H1 (cell line): ENCODE measurements around the gene AP2A2. TPM values are rescaled to one million over a fixed set of nuclear protein-coding genes. Genes with fewer than 3 reads are reported as not detected.

Experiments
- CTCF ChIA-PET: fragments of 300-600 bp; sonication (Branson Sonifier 250); formaldehyde crosslinking; loops from one replicate; lab custom pipeline; 2021; ENCODE audit not compliant: partially characterized antibody; lab: Charles Lee
- POLR2A ChIA-PET: fragments of 300-600 bp; sonication (Branson Sonifier 250); formaldehyde crosslinking; loops from one replicate; lab custom pipeline; 2021; ENCODE audit warnings: inconsistent platforms; ENCODE audit not compliant: partially characterized antibody; lab: Charles Lee
- DNase-seq, 2 experiments: peaks; one replicate each; pipeline versions ENCODE4 v3.0.0 to v3.0.0-alpha.2; 2010 to 2022; ENCODE audit warnings: low spot score in 2 of 2, low read depth in 1 of 2, mixed read lengths in 1 of 2
- FAIRE-seq: peaks from 2 replicates; lab custom pipeline; 2011; peaks lifted over from hg19 to GRCh38; lab: Jason Lieb, UNC
- H2AFZ ChIP-seq: 2 replicates; pipeline ENCODE4 v1.8.1; 2012; ENCODE audit warnings: low read length, inconsistent platforms
- H2AK5ac ChIP-seq: 2 replicates; pipeline ENCODE4 v1.6.1; 2013; ENCODE audit warnings: low read depth, low read length
- H2BK120ac ChIP-seq: replicated peaks from 2 replicates; pipeline ENCODE3; 2013; ENCODE audit warnings: low read depth, low read length, inconsistent platforms
- H2BK12ac ChIP-seq: 2 replicates; pipeline ENCODE4 v1.6.1; 2013; ENCODE audit warnings: low read depth, low read length
- H2BK15ac ChIP-seq: 2 replicates; pipeline ENCODE4 v1.6.1; 2013; ENCODE audit warnings: low read length
- H2BK20ac ChIP-seq: 2 replicates; pipeline ENCODE4 v1.6.1; 2013; ENCODE audit warnings: low read length
- H2BK5ac ChIP-seq: 2 replicates; pipeline ENCODE4 v1.6.1; 2013; ENCODE audit warnings: low read depth, low read length
- H3K14ac ChIP-seq: 2 replicates; pipeline ENCODE4 v1.6.1; 2013; ENCODE audit warnings: inconsistent platforms; ENCODE audit not compliant: insufficient read length
- H3K18ac ChIP-seq: 2 replicates; pipeline ENCODE4 v1.6.1; 2013; ENCODE audit warnings: low read length; ENCODE audit errors: extremely low read depth
- H3K23ac ChIP-seq: 2 replicates; pipeline ENCODE4 v1.6.1; 2013; ENCODE audit warnings: inconsistent platforms; ENCODE audit not compliant: insufficient read length
- H3K23me2 ChIP-seq: 2 replicates; pipeline ENCODE4 v1.6.1; 2013; ENCODE audit warnings: low read depth, low read length
- H3K27ac ChIP-seq: 2 replicates; pipeline ENCODE4 v1.6.1; 2011; ENCODE audit warnings: low read depth, low read length, inconsistent platforms
- H3K27me3 ChIP-seq, 4 experiments: replicated peaks in 1 of 4; 1 replicate in 1 of 4; 2 replicates in 3 of 4; pipeline versions ENCODE4 v1.6.1 to v1.8.1; 2011 to 2013; ENCODE audit warnings: low read length in 3 of 4, mild to moderate bottlenecking in 3 of 4, inconsistent platforms in 2 of 4, mixed read lengths in 2 of 4, moderate library complexity in 1 of 4; ENCODE audit not compliant: control insufficient read depth in 3 of 4, insufficient read depth in 3 of 4; ENCODE audit errors: extremely low read depth in 1 of 4
- H3K36me3 ChIP-seq, 4 experiments: 2 replicates each; pipeline versions ENCODE4 v1.6.1 to v1.8.1; 2011 to 2013; ENCODE audit warnings: mild to moderate bottlenecking in 4 of 4, low read length in 3 of 4, moderate library complexity in 2 of 4, control low read depth in 1 of 4, inconsistent platforms in 1 of 4; ENCODE audit not compliant: insufficient read depth in 4 of 4, control insufficient read depth in 2 of 4
- H3K4ac ChIP-seq: replicated peaks from 2 replicates; pipeline ENCODE3; 2013; ENCODE audit warnings: low read length, low read depth, mixed read lengths, inconsistent platforms; ENCODE audit not compliant: insufficient read length
- H3K4me1 ChIP-seq, 4 experiments: replicated peaks in 1 of 4; 1 replicate in 1 of 4; 2 replicates in 3 of 4; pipeline versions ENCODE4 v1.6.1 to v1.8.1; 2011 to 2013; ENCODE audit warnings: low read length in 3 of 4, inconsistent platforms in 2 of 4, mixed read lengths in 1 of 4; ENCODE audit not compliant: insufficient read depth in 4 of 4, control insufficient read depth in 3 of 4
- H3K4me2 ChIP-seq, 2 experiments: 2 replicates each; pipeline versions ENCODE4 v1.6.1 to v1.8.1; 2011 to 2013; ENCODE audit warnings: low read depth in 2 of 2, low read length in 2 of 2, control low read depth in 1 of 2, inconsistent platforms in 1 of 2, mild to moderate bottlenecking in 1 of 2; ENCODE audit not compliant: insufficient read depth in 1 of 2
- H3K4me3 ChIP-seq, 4 experiments: fragments of 200-600, 300-600 bp in 1 of 4; sonication (generic), shearing (Covaris generic), sonication (Bioruptor Twin) in 1 of 4; 2 replicates each; pipeline versions ENCODE4 v1.5.1 to v1.8.1; 2011 to 2016; ENCODE audit warnings: low read length in 4 of 4, low read depth in 3 of 4, control low read depth in 2 of 4, inconsistent platforms in 2 of 4, mild to moderate bottlenecking in 2 of 4, mixed read lengths in 1 of 4, moderate library complexity in 1 of 4; ENCODE audit not compliant: insufficient read depth in 2 of 4; ENCODE audit errors: extremely low read depth in 1 of 4
- H3K56ac ChIP-seq: replicated peaks from 2 replicates; pipeline ENCODE3; 2013; ENCODE audit warnings: low read depth, mild to moderate bottlenecking, mixed read lengths, low read length, inconsistent platforms; ENCODE audit not compliant: insufficient read length
- H3K79me1 ChIP-seq: 2 replicates; pipeline ENCODE4 v1.6.1; 2013; ENCODE audit warnings: low read depth, low read length, control low read depth
- H3K79me2 ChIP-seq, 2 experiments: 2 replicates each; pipeline versions ENCODE4 v1.6.1 to v1.8.1; 2012 to 2013; ENCODE audit warnings: low read length in 2 of 2, mild to moderate bottlenecking in 2 of 2, inconsistent platforms in 1 of 2; ENCODE audit not compliant: insufficient read depth in 2 of 2, control insufficient read depth in 1 of 2
- H3K9ac ChIP-seq, 4 experiments: replicated peaks in 1 of 4; 1 replicate in 1 of 4; 2 replicates in 3 of 4; pipeline versions ENCODE4 v1.6.1 to v1.8.1; 2011 to 2013; ENCODE audit warnings: low read depth in 3 of 4, low read length in 3 of 4, control low read depth in 2 of 4, mild to moderate bottlenecking in 2 of 4, moderate library complexity in 2 of 4, inconsistent platforms in 1 of 4; ENCODE audit errors: extremely low read depth in 1 of 4
- H3K9me3 ChIP-seq, 2 experiments: 2 replicates each; pipeline versions ENCODE4 v1.6.1 to v1.8.1; 2012 to 2013; ENCODE audit warnings: mild to moderate bottlenecking in 2 of 2, moderate library complexity in 2 of 2, control low read depth in 1 of 2, inconsistent platforms in 1 of 2, low read depth in 1 of 2, low read length in 1 of 2, mixed read lengths in 1 of 2; ENCODE audit not compliant: insufficient read depth in 2 of 2
- H4K20me1 ChIP-seq, 2 experiments: replicated peaks in 1 of 2; 2 replicates each; pipeline versions ENCODE3 to v1.8.1; 2011 to 2013; ENCODE audit warnings: inconsistent platforms in 2 of 2, low read length in 2 of 2, mild to moderate bottlenecking in 1 of 2; ENCODE audit not compliant: insufficient read depth in 2 of 2, control insufficient read depth in 1 of 2
- H4K5ac ChIP-seq: 2 replicates; pipeline ENCODE4 v1.6.1; 2013; ENCODE audit warnings: low read length, low read depth, mixed read lengths, inconsistent platforms; ENCODE audit not compliant: insufficient read length
- H4K8ac ChIP-seq: 2 replicates; pipeline ENCODE4 v1.8.0; 2013; ENCODE audit warnings: mild to moderate bottlenecking, moderate library complexity, low read length, inconsistent platforms; ENCODE audit not compliant: insufficient read depth; ENCODE audit errors: extremely low read depth
- H4K91ac ChIP-seq: replicated peaks from 2 replicates; pipeline ENCODE3; 2013; ENCODE audit warnings: low read length, mixed read lengths, inconsistent platforms; ENCODE audit not compliant: insufficient read length
- EP300 ChIP-seq, 2 experiments: IDR thresholded peaks; 1 replicate in 1 of 2; 2 replicates in 1 of 2; pipeline ENCODE4 v1.6.1; 2011 to 2012; ENCODE audit warnings: low read depth in 2 of 2, low read length in 2 of 2, mild to moderate bottlenecking in 2 of 2, borderline replicate concordance in 1 of 2, inconsistent platforms in 1 of 2, moderate library complexity in 1 of 2
- EZH2 ChIP-seq: fragments of 200-600 bp; sonication (generic); IDR thresholded peaks from 2 replicates; pipeline ENCODE4 v1.7.1; 2012; ENCODE audit warnings: low read depth, mild to moderate bottlenecking, moderate library complexity, low read length, inconsistent platforms; ENCODE audit not compliant: severe bottlenecking
- KDM4A ChIP-seq: IDR thresholded peaks from one replicate; pipeline ENCODE4 v1.7.1; 2012; ENCODE audit warnings: low read depth, mild to moderate bottlenecking, moderate library complexity, low read length, inconsistent platforms; ENCODE audit not compliant: severe bottlenecking
- MAFK ChIP-seq: IDR thresholded peaks from 2 replicates; pipeline ENCODE4 v1.6.1; 2012; ENCODE audit warnings: low read depth, mild to moderate bottlenecking, improper control_type of control experiment, low read length
- PHF8 ChIP-seq: fragments of 200-600 bp; sonication (generic); conservative IDR thresholded peaks from 2 replicates; pipeline ENCODE4 v1.7.1; 2012; ENCODE audit warnings: low read depth, mild to moderate bottlenecking, inconsistent platforms, low read length, moderate library complexity
- RAD21 ChIP-seq, 2 experiments: IDR thresholded peaks in 1 of 2; conservative IDR thresholded peaks in 1 of 2; 2 replicates each; pipeline ENCODE4 v1.6.1; 2011; ENCODE audit warnings: low read depth in 2 of 2, low read length in 2 of 2, improper control_type of control experiment in 1 of 2, inconsistent platforms in 1 of 2, mild to moderate bottlenecking in 1 of 2, moderate library complexity in 1 of 2
- RNF2 ChIP-seq: fragments of 200-900, 300-1000 bp; sonication (generic); IDR thresholded peaks from 2 replicates; pipeline ENCODE4 v1.7.1; 2016; ENCODE audit warnings: borderline replicate concordance, low read depth, mild to moderate bottlenecking, antibody characterized with exemption, low read length; ENCODE audit not compliant: poor library complexity, severe bottlenecking; ENCODE audit errors: missing control alignments
- SIN3A ChIP-seq, 2 experiments: IDR thresholded peaks in 1 of 2; conservative IDR thresholded peaks in 1 of 2; 2 replicates each; pipeline ENCODE4 v1.6.1; 2011 to 2012; ENCODE audit warnings: low read length in 2 of 2, improper control_type of control experiment in 1 of 2, low read depth in 1 of 2, mild to moderate bottlenecking in 1 of 2
- SIX5 ChIP-seq: IDR thresholded peaks from 2 replicates; pipeline ENCODE4 v1.6.1; 2011; ENCODE audit warnings: mild to moderate bottlenecking, low read depth, low read length
- ZNF274 ChIP-seq: IDR thresholded peaks from 2 replicates; pipeline ENCODE4 v1.7.0; 2012; ENCODE audit warnings: low read length, borderline replicate concordance; ENCODE audit errors: extremely low read depth
- WGBS, 2 experiments: shearing (Covaris generic) in 1 of 2; methylation state at CpG; one replicate each; pipeline versions ENCODE4 v1.1.6 to v1.1.7; 2013 to 2015; ENCODE audit warnings: low lambda C conversion rate in 2 of 2, mixed read lengths in 2 of 2, inconsistent platforms in 1 of 2, low coverage in 1 of 2, missing lambda C conversion rate in 1 of 2; ENCODE audit not compliant: insufficient replicate concordance in 2 of 2, insufficient coverage in 1 of 2, insufficient read length in 1 of 2; ENCODE audit errors: extremely low coverage in 1 of 2, missing lambda C conversion rate in 1 of 2; 5-methylcytosine and 5-hydroxymethylcytosine counted together
- polyA plus RNA-seq, 7 experiments: library from polyadenylated mRNA; depleted of rRNA in 3 of 7; stranded (reverse) in 5 of 7; unstranded in 2 of 7; fragments of >200 nt in 5 of 7; fragments of 200-250 nt in 2 of 7; gene quantifications; 1 replicate in 5 of 7; 2 replicates in 1 of 7; 4 replicates in 1 of 7; pipeline versions ENCODE4 v1.2.1 to v1.2.3, GENCODE V29; 2011 to 2013; ENCODE audit warnings: missing spikeins in 2 of 7, mixed read lengths in 2 of 7
- total RNA-seq: library from RNA; stranded (reverse); fragmentation: NEBNext Ultra II Directional; extraction: Animal tissue kit (Norgen Biotek cat#: 25700); gene quantifications from 2 replicates; pipeline ENCODE4 v1.2.1, GENCODE V29; 2021
- TF ChIP-seq, protein P1 (sequence below): IDR thresholded peaks from 2 replicates; pipeline ENCODE4 v1.6.1; 2011; ENCODE audit warnings: low read depth, mild to moderate bottlenecking, low read length; ENCODE audit not compliant: insufficient read depth

The AP2A2 gene
- total and polyA plus RNA-seq, 2 of the 8 experiments (the other 6 are each of a cell fraction or from before 2014, with no cell fraction given) = 50.0 to 65.0 TPM

DNA sequence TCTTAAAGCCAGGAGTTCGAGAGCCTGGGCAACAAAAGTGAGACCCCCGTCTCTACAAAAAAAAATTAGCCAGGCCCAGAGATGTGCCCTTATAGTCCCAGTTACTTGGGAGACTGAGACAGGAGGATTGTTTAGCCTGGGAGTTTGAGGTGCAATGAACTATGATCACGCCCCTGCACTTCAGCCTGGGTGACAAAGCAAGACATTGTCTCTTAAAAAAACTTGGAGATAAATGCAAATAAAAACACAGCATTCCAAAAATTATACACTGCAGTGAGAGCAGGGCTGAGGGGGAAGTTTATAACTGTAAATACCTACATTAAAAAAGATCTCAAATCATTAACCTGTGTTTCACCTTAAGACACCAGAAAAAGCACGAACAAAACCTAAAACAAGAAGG is 22.1 kb downstream of the AP2A2 start:
- no peak overlapping the region for H3K4ac ChIP-seq
- no peak for FAIRE-seq
- no peak overlapping the region for H3K9ac ChIP-seq
- H3K9me3 ChIP-seq = no peaks in the 10 kb centered on the region
- H3K23me2 ChIP-seq = peaks cover 3% of the 10 kb centered on the region; the same call in 1 of the 2 replicates
- peaks cover 0 to 50% of the 10 kb centered on the region in 2 experiments; a peak in 3 of 4 replicates for H3K79me2 ChIP-seq
- TF ChIP-seq EP300 (IDR thresholded peaks at IDR 0.05; ENCODE audit: borderline replicate concordance in 1 of 2, low read depth in 2 of 2, low read length in 2 of 2) = no peak
- TF ChIP-seq, protein P1, sequence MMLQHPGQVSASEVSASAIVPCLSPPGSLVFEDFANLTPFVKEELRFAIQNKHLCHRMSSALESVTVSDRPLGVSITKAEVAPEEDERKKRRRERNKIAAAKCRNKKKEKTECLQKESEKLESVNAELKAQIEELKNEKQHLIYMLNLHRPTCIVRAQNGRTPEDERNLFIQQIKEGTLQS = no peak
- TF ChIP-seq RAD21 (IDR thresholded peaks at IDR 0.05 in 1 of 2, conservative IDR thresholded peaks at IDR 0.05 in 1 of 2; ENCODE audit: low read depth in 2 of 2, low read length in 2 of 2) = no peak
- TF ChIP-seq ZNF274 = no peak
- no peak for TF ChIP-seq EZH2
- TF ChIP-seq RNF2 = no peak
- no peak for TF ChIP-seq SIN3A (conservative IDR thresholded peaks at IDR 0.05 in 1 of 2, IDR thresholded peaks at IDR 0.05 in 1 of 2; ENCODE audit: low read depth in 1 of 2, low read length in 2 of 2)
- TF ChIP-seq KDM4A = no peak
- TF ChIP-seq SIX5 = no peak
- no peak for TF ChIP-seq PHF8
- TF ChIP-seq MAFK = no peak
- TF ChIP-seq, all 59 proteins: peak for 0
- Histone ChIP-seq H3K56ac (no peak overlapping the region), H3K18ac (no peak overlapping the region; the same call in 1 of the 2 replicates), H2AK5ac (no peak overlapping the region), H3K79me1 (peaks cover 1% of the 10 kb centered on the region), H2BK20ac (no peak overlapping the region), H3K23ac (no peak overlapping the region), H3K14ac (no peak overlapping the region), H4K20me1 (peaks cover 0 to 2% of the 10 kb centered on the region in 2 experiments), H2BK5ac (no peak overlapping the region), H2BK120ac (no peak overlapping the region), H3K4me3 (no peak overlapping the region), H3K27ac (no peak overlapping the region), H4K91ac (no peak overlapping the region), H2BK15ac (no peak overlapping the region), H2BK12ac (no peak overlapping the region), H2AFZ (no peak overlapping the region), H3K36me3 (peaks cover 0 to 3% (median 1%) of the 10 kb centered on the region in 4 experiments; a peak in 2 of 8 replicates), H4K5ac (no peak overlapping the region), H3K27me3 (no peaks in the 10 kb centered on the region), H4K8ac (no peak overlapping the region), H3K4me2 (no peak overlapping the region), H3K4me1 (peaks cover 18 to 37% (median 24%) of the 10 kb centered on the region in 4 experiments)
- POLR2A ChIA-PET = interaction anchor here (5.6 kb wide), 1 partner anchor 14 kb away, joined by 33 read pairs; no protein-coding TSS in a partner anchor
- DNase-seq = no peak
- WGBS, 2 experiments = 92% methylated on average over 4 of the region's 4 CpGs; no CpG with 5 or more reads in 1 of the 2 experiments
- CTCF ChIA-PET = interaction anchor here (1.0 to 6.3 kb wide), 2 partner anchors 21 to 24 kb away, joined by 3 to 48 read pairs; partner anchors contain the start of gene AP2A2
